Panc1 (cell line): ENCODE data around the gene KLRC4. TPM values are rescaled to one million over a fixed set of nuclear protein-coding genes. Genes with fewer than 3 reads are reported as not detected.

Source experiments
- ATAC-seq: fragments of 200-7000 bp; cut with Tn5 transposase; 2 replicates; pipeline ENCODE4 v1.9.1; 2020; ENCODE audit warnings: mild to moderate bottlenecking, moderate library complexity
- BruUV-seq: library from RNA; stranded (reverse); fragments of 400-500 nt; replicated peaks from 2 replicates; lab custom pipeline; 2021; lab: Mats Ljungman, UMichigan
- CTCF ChIA-PET: fragments of 300-600 bp; sonication (Branson Sonifier 250); formaldehyde crosslinking; loops from one replicate; lab custom pipeline; 2022; ENCODE audit warnings: antibody characterized with exemption; lab: Charles Lee
- POLR2A ChIA-PET: fragments of 300-600 bp; sonication (Branson Sonifier 250); formaldehyde crosslinking; loops from one replicate; lab custom pipeline; 2022; ENCODE audit warnings: antibody characterized with exemption; lab: Charles Lee
- DNase-seq: peaks from one replicate; pipeline ENCODE4 v3.0.0-alpha.2; 2010; ENCODE audit warnings: low read depth, low spot score
- H3K27ac ChIP-seq: 2 replicates; pipeline ENCODE4 v1.5.1; 2011; ENCODE audit warnings: mild to moderate bottlenecking, low read length, inconsistent platforms
- H3K27me3 ChIP-seq: fragments of 200-500 bp; sonication (Bioruptor generic); 2 replicates; pipeline ENCODE4 v1.6.0; 2014; ENCODE audit warnings: low read length, inconsistent platforms; ENCODE audit not compliant: control insufficient read depth, insufficient read depth
- H3K36me3 ChIP-seq: fragments of 200-500 bp; sonication (Bioruptor generic); 2 replicates; pipeline ENCODE4 v1.5.1; 2014; ENCODE audit warnings: inconsistent platforms, mild to moderate bottlenecking, low read length, moderate library complexity; ENCODE audit not compliant: control insufficient read depth, insufficient read depth
- H3K4me1 ChIP-seq: 2 replicates; pipeline ENCODE4 v1.5.1; 2011; ENCODE audit warnings: inconsistent platforms, mild to moderate bottlenecking, low read length, moderate library complexity; ENCODE audit not compliant: control insufficient read depth, insufficient read depth
- H3K4me3 ChIP-seq, 2 experiments: 2 replicates each; pipeline ENCODE4 v1.5.1; 2011 to 2012; ENCODE audit warnings: low read depth in 2 of 2, low read length in 2 of 2, mild to moderate bottlenecking in 2 of 2, inconsistent platforms in 1 of 2, moderate library complexity in 1 of 2
- H3K9me3 ChIP-seq: fragments of 200-500 bp; sonication (Bioruptor generic); 2 replicates; pipeline ENCODE4 v1.5.1; 2014; ENCODE audit warnings: low read depth, mild to moderate bottlenecking, inconsistent platforms, low read length, moderate library complexity; ENCODE audit not compliant: control insufficient read depth, insufficient read depth
- CTCF ChIP-seq: fragments of 450-650 bp; IDR thresholded peaks from 2 replicates; pipeline ENCODE4 v1.5.1; 2017; ENCODE audit warnings: mild to moderate bottlenecking
- POLR2AphosphoS5 ChIP-seq: IDR thresholded peaks from 2 replicates; pipeline ENCODE4 v1.6.1; 2012; ENCODE audit warnings: mild to moderate bottlenecking, low read depth, low read length, moderate library complexity
- REST ChIP-seq, 2 experiments: IDR thresholded peaks; 2 replicates each; pipeline ENCODE4 v1.6.1; 2011 to 2012; ENCODE audit warnings: low read depth in 2 of 2, control low read depth in 1 of 2, low read length in 1 of 2, mild to moderate bottlenecking in 1 of 2, moderate library complexity in 1 of 2; ENCODE audit not compliant: insufficient read depth in 1 of 2
- SIN3A ChIP-seq: IDR thresholded peaks from 2 replicates; pipeline ENCODE4 v1.6.1; 2012; ENCODE audit warnings: low read depth, mild to moderate bottlenecking, low read length, moderate library complexity, borderline replicate concordance; ENCODE audit not compliant: insufficient read depth
- TCF7L2 ChIP-seq: IDR thresholded peaks from 2 replicates; pipeline ENCODE4 v1.6.1; 2011; ENCODE audit warnings: mild to moderate bottlenecking, low read depth, low read length, inconsistent platforms
- in situ Hi-C: cut with HindIII; loops from 2 replicates; pipeline ENCODE4 v1.10.0; 2016; ENCODE audit warnings: low sequenced_read_pairs, low pct_unique_long_range_greater_than_20kb
- intact Hi-C: fragments of 100-400 bp; cut with micrococcal nuclease; formaldehyde crosslinking; loops from one replicate; pipeline ENCODE4 v1.10.0; 2022; ENCODE audit not compliant: unreplicated experiment
- total RNA-seq: library from RNA; stranded (reverse); gene quantifications from one replicate; pipeline ENCODE4 v1.2.1, GENCODE V29; 2021; ENCODE audit not compliant: unreplicated experiment

The KLRC4 gene
- total RNA-seq, 1 experiment from 2014 or later: 1.4 TPM

- ChIA-PET POLR2A (no interaction called here), CTCF (no interaction called here)
- Histone ChIP-seq H3K27ac (no peak overlapping the region), H3K4me1 (no peaks in the 10 kb centered on the region), H3K4me3 (no peak overlapping the region), H3K9me3 (peaks cover 3% of the 10 kb centered on the region; the same call in 1 of the 2 replicates), H3K36me3 (no peaks in the 10 kb centered on the region), H3K27me3 (no peaks in the 10 kb centered on the region)
- TF ChIP-seq SIN3A: no peak
- no peak for TF ChIP-seq REST (IDR thresholded peaks at IDR 0.05; ENCODE audit: insufficient read depth in 1 of 2, low read depth in 2 of 2, low read length in 1 of 2)
- no peak for DNase-seq
- in situ Hi-C loops (no loop called here), intact Hi-C loops (no loop called here)
- no peak for ATAC-seq
- no TSS peak for BruUV-seq
These were observed 47.3 kb upstream of the KLRC4 start for GRCh38 chr12:10456856-10457255.

GRCh38 chr12:10455766-10456165 lies 46.2 kb upstream of the KLRC4 start:
- Histone ChIP-seq H3K27ac (no peak overlapping the region), H3K4me1 (no peaks in the 10 kb centered on the region), H3K9me3 (peaks cover 3% of the 10 kb centered on the region; the same call in 1 of the 2 replicates), H3K27me3 (no peaks in the 10 kb centered on the region), H3K36me3 (no peaks in the 10 kb centered on the region), H3K4me3 (no peak overlapping the region)
- intact Hi-C loops (no loop called here), in situ Hi-C loops (no loop called here)
- TF ChIP-seq TCF7L2 (no peak), SIN3A (no peak), POLR2AphosphoS5 (no peak), REST (IDR thresholded peaks at IDR 0.05; ENCODE audit: insufficient read depth in 1 of 2, low read depth in 2 of 2, low read length in 1 of 2) (no peak), CTCF (no peak)
- ATAC-seq (no peak), DNase-seq (no peak)
- ChIA-PET POLR2A (no interaction called here), CTCF (no interaction called here)
- BruUV-seq: no TSS peak
